ENCODE results near the gene ERN1. TPM values are rescaled to one million over a fixed set of nuclear protein-coding genes. Genes with fewer than 3 reads are reported as not detected.

Gene ERN1
- total RNA-seq, 1 experiment from 2014 or later: 27.5 TPM

DNA sequence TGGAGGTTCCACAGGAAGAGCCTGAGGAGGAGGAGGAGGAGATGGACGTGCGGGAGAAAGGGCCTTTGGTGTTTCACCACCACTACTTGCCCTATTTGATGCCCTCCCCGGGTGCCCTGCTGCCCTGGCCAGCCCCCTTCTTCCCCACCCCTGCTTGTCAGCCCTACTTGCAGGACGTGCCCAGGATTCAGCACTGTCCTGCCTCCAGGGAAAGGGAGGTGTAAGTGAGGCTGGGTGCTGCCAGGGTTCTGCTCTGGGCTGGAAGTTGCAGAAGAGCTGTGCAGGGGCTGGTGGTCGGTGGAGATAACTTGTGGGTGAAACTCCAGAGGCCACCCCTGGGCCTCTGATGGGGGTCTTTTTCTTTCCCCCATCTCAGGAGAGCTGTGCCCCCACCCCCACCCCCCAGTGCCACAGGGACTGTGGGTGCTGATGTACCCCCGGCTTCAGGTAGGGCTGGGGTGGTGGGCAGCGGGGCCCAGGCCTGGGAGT is 128.8 kb downstream of the ERN1 start:
- no peaks in the 10 kb centered on the region for H3K9me3 Mint-ChIP-seq (ENCODE audit: unreplicated experiment)
- intact Hi-C loops (cut with micrococcal nuclease; ENCODE audit: unreplicated experiment): no loop called here
- peaks cover 5% of the 10 kb centered on the region; the same call in 1 of the 2 replicates for H3K4me1 ChIP-seq
- H3K27me3 ChIP-seq (replicated peaks; ENCODE audit: control insufficient read depth, insufficient read depth, low read length): no peaks in the 10 kb centered on the region; the same call in 1 of the 2 replicates
- no peak overlapping the region for H3K4me3 ChIP-seq (ENCODE audit: low read depth, low read length)
- H3K36me3 ChIP-seq (ENCODE audit: control insufficient read depth, insufficient read depth, low read length): no peaks in the 10 kb centered on the region
- no TSS peak for BruUV-seq (replicated peaks)
- H3K27ac Mint-ChIP-seq (ENCODE audit: unreplicated experiment): no peak overlapping the region
- TF ChIP-seq CTCF (IDR thresholded peaks at IDR 0.05; ENCODE audit: insufficient read depth in 1 of 2, low read depth in 1 of 2, low read length in 1 of 2, severe bottlenecking in 1 of 2, unreplicated experiment in 1 of 2): no peak
- CTCF ChIA-PET: no interaction called here
- no peaks in the 10 kb centered on the region for H3K9me3 ChIP-seq
- no peak overlapping the region for H3K4me3 Mint-ChIP-seq (ENCODE audit: unreplicated experiment)
- POLR2A ChIA-PET: no interaction called here
- H3K27me3 Mint-ChIP-seq (ENCODE audit: insufficient read depth, unreplicated experiment): peaks cover 5% of the 10 kb centered on the region
- H3K36me3 Mint-ChIP-seq (ENCODE audit: insufficient read depth, unreplicated experiment): no peaks in the 10 kb centered on the region
- DNase-seq: peak in 1 of 2 experiments; percentile 23
- no peaks in the 10 kb centered on the region for H3K4me1 Mint-ChIP-seq (ENCODE audit: low read depth, unreplicated experiment)

- no peaks in the 10 kb centered on the region for H3K9me3 Mint-ChIP-seq (ENCODE audit: unreplicated experiment)
- H3K27me3 ChIP-seq (replicated peaks; ENCODE audit: control insufficient read depth, insufficient read depth, low read length): no peaks in the 10 kb centered on the region; the same call in 1 of the 2 replicates
- H3K4me3 ChIP-seq (ENCODE audit: low read depth, low read length): no peak overlapping the region
- no peak overlapping the region for H3K4me3 Mint-ChIP-seq (ENCODE audit: unreplicated experiment)
- no peaks in the 10 kb centered on the region for H3K9me3 ChIP-seq
- ChIA-PET POLR2A (no interaction called here), CTCF (no interaction called here)
- H3K27ac Mint-ChIP-seq (ENCODE audit: unreplicated experiment): no peak overlapping the region
- DNase-seq: peak in 1 of 2 experiments; percentile 24
- BruUV-seq (replicated peaks): no TSS peak
- no peaks in the 10 kb centered on the region for H3K36me3 Mint-ChIP-seq (ENCODE audit: insufficient read depth, unreplicated experiment)
- TF ChIP-seq CTCF (IDR thresholded peaks at IDR 0.05; ENCODE audit: insufficient read depth in 1 of 2, low read depth in 1 of 2, low read length in 1 of 2, severe bottlenecking in 1 of 2, unreplicated experiment in 1 of 2): no peak
- H3K27me3 Mint-ChIP-seq (ENCODE audit: insufficient read depth, unreplicated experiment): peaks cover 9% of the 10 kb centered on the region
- no peaks in the 10 kb centered on the region for H3K36me3 ChIP-seq (ENCODE audit: control insufficient read depth, insufficient read depth, low read length)
- intact Hi-C loops (cut with micrococcal nuclease; ENCODE audit: unreplicated experiment): no loop called here
- no peaks in the 10 kb centered on the region for H3K4me1 Mint-ChIP-seq (ENCODE audit: low read depth, unreplicated experiment)
- peaks cover 5% of the 10 kb centered on the region; the same call in 1 of the 2 replicates for H3K4me1 ChIP-seq
Measured at GRCh38 chr17:63999680-64000531, 130.0 kb downstream of the ERN1 start.

DNA sequence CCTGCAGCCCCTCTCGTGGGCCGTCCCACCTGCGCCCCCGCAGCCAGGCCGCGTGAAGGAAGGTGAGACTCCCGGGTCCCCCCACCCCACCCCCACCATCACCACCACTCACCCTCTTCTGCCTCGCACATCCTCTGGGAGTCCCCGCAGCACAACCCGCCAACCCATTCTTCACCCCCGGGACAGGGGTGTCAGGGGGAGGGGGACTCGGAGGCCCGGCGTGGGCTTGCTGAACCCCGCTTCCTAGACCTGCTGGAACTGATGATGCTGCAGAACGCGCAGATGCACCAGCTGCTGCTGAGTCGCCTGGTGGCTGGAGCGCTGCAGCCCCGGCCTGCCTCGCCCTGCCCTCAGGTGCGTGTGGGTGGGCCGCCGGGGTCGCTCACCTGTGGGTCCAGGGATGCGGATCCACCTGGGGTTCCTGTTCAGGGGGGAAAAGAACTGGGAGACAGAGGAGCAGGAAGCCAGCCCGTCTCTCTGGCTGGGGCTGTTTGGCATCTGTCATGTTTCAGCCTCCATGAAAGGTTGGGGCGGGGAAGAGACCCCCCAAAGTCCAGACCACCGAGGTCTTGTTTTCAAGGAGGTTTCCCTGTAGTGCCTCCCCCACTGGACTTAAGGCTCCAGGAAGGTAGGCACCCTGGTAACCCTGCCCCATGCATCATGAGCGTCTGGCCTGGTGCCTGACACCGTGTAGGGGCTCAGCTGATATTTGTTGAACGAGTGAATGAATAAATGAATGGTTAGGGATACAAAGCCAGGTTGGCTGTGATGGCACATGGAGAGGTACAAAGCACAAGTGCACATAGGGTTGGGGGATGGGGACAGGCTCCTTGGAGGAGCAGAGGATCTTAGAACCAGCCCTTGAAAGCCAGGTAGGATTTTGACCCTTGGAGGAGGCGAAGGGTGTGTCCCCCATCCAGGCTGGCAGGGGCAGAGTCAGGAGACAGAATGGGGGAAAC is 130.9 kb downstream of the ERN1 start:
- Mint-ChIP-seq H3K9me3 (ENCODE audit: unreplicated experiment) (no peaks in the 10 kb centered on the region), H3K27ac (ENCODE audit: unreplicated experiment) (no peak overlapping the region), H3K27me3 (ENCODE audit: insufficient read depth, unreplicated experiment) (peaks cover 9% of the 10 kb centered on the region), H3K4me3 (ENCODE audit: unreplicated experiment) (peak overlapping the region; percentile 84), H3K4me1 (ENCODE audit: low read depth, unreplicated experiment) (no peaks in the 10 kb centered on the region), H3K36me3 (ENCODE audit: insufficient read depth, unreplicated experiment) (no peaks in the 10 kb centered on the region)
- H3K4me3 ChIP-seq (ENCODE audit: low read depth, low read length): peak overlapping the region; percentile 74
- H3K27me3 ChIP-seq (replicated peaks; ENCODE audit: control insufficient read depth, insufficient read depth, low read length): no peaks in the 10 kb centered on the region
- intact Hi-C loops (cut with micrococcal nuclease; ENCODE audit: unreplicated experiment): no loop called here
- POLR2A ChIA-PET: no interaction called here
- no peaks in the 10 kb centered on the region for H3K36me3 ChIP-seq (ENCODE audit: control insufficient read depth, insufficient read depth, low read length)
- CTCF ChIA-PET: no interaction called here
- no TSS peak for BruUV-seq (replicated peaks)
- peak in 1 of 2 experiments; percentile 35 for DNase-seq
- peaks cover 5% of the 10 kb centered on the region; the same call in 1 of the 2 replicates for H3K4me1 ChIP-seq
- no peaks in the 10 kb centered on the region for H3K9me3 ChIP-seq
- TF ChIP-seq CTCF (IDR thresholded peaks at IDR 0.05; ENCODE audit: insufficient read depth in 1 of 2, low read depth in 1 of 2, low read length in 1 of 2, severe bottlenecking in 1 of 2, unreplicated experiment in 1 of 2): no peak

Data from Caco-2 (cell line).